H1 (cell line): ENCODE measurements around the gene SLC26A4. TPM values are rescaled to one million over a fixed set of nuclear protein-coding genes. Genes with fewer than 3 reads are reported as not detected.

Experiments
- CTCF ChIA-PET: fragments of 300-600 bp; sonication (Branson Sonifier 250); formaldehyde crosslinking; loops from one replicate; lab custom pipeline; 2021; ENCODE audit not compliant: partially characterized antibody; lab: Charles Lee
- POLR2A ChIA-PET: fragments of 300-600 bp; sonication (Branson Sonifier 250); formaldehyde crosslinking; loops from one replicate; lab custom pipeline; 2021; ENCODE audit warnings: inconsistent platforms; ENCODE audit not compliant: partially characterized antibody; lab: Charles Lee
- DNase-seq, 2 experiments: peaks; one replicate each; pipeline versions ENCODE4 v3.0.0 to v3.0.0-alpha.2; 2010 to 2022; ENCODE audit warnings: low spot score in 2 of 2, low read depth in 1 of 2, mixed read lengths in 1 of 2
- FAIRE-seq: peaks from 2 replicates; lab custom pipeline; 2011; peaks lifted over from hg19 to GRCh38; lab: Jason Lieb, UNC
- H2AFZ ChIP-seq: 2 replicates; pipeline ENCODE4 v1.8.1; 2012; ENCODE audit warnings: low read length, inconsistent platforms
- H2AK5ac ChIP-seq: 2 replicates; pipeline ENCODE4 v1.6.1; 2013; ENCODE audit warnings: low read depth, low read length
- H2BK120ac ChIP-seq: replicated peaks from 2 replicates; pipeline ENCODE3; 2013; ENCODE audit warnings: low read depth, low read length, inconsistent platforms
- H2BK12ac ChIP-seq: 2 replicates; pipeline ENCODE4 v1.6.1; 2013; ENCODE audit warnings: low read depth, low read length
- H2BK15ac ChIP-seq: 2 replicates; pipeline ENCODE4 v1.6.1; 2013; ENCODE audit warnings: low read length
- H2BK20ac ChIP-seq: 2 replicates; pipeline ENCODE4 v1.6.1; 2013; ENCODE audit warnings: low read length
- H2BK5ac ChIP-seq: 2 replicates; pipeline ENCODE4 v1.6.1; 2013; ENCODE audit warnings: low read depth, low read length
- H3K14ac ChIP-seq: 2 replicates; pipeline ENCODE4 v1.6.1; 2013; ENCODE audit warnings: inconsistent platforms; ENCODE audit not compliant: insufficient read length
- H3K18ac ChIP-seq: 2 replicates; pipeline ENCODE4 v1.6.1; 2013; ENCODE audit warnings: low read length; ENCODE audit errors: extremely low read depth
- H3K23ac ChIP-seq: 2 replicates; pipeline ENCODE4 v1.6.1; 2013; ENCODE audit warnings: inconsistent platforms; ENCODE audit not compliant: insufficient read length
- H3K23me2 ChIP-seq: 2 replicates; pipeline ENCODE4 v1.6.1; 2013; ENCODE audit warnings: low read depth, low read length
- H3K27ac ChIP-seq: 2 replicates; pipeline ENCODE4 v1.6.1; 2011; ENCODE audit warnings: low read depth, low read length, inconsistent platforms
- H3K27me3 ChIP-seq, 4 experiments: replicated peaks in 1 of 4; 1 replicate in 1 of 4; 2 replicates in 3 of 4; pipeline versions ENCODE4 v1.6.1 to v1.8.1; 2011 to 2013; ENCODE audit warnings: low read length in 3 of 4, mild to moderate bottlenecking in 3 of 4, inconsistent platforms in 2 of 4, mixed read lengths in 2 of 4, moderate library complexity in 1 of 4; ENCODE audit not compliant: control insufficient read depth in 3 of 4, insufficient read depth in 3 of 4; ENCODE audit errors: extremely low read depth in 1 of 4
- H3K36me3 ChIP-seq, 4 experiments: 2 replicates each; pipeline versions ENCODE4 v1.6.1 to v1.8.1; 2011 to 2013; ENCODE audit warnings: mild to moderate bottlenecking in 4 of 4, low read length in 3 of 4, moderate library complexity in 2 of 4, control low read depth in 1 of 4, inconsistent platforms in 1 of 4; ENCODE audit not compliant: insufficient read depth in 4 of 4, control insufficient read depth in 2 of 4
- H3K4ac ChIP-seq: replicated peaks from 2 replicates; pipeline ENCODE3; 2013; ENCODE audit warnings: low read length, low read depth, mixed read lengths, inconsistent platforms; ENCODE audit not compliant: insufficient read length
- H3K4me1 ChIP-seq, 4 experiments: replicated peaks in 1 of 4; 1 replicate in 1 of 4; 2 replicates in 3 of 4; pipeline versions ENCODE4 v1.6.1 to v1.8.1; 2011 to 2013; ENCODE audit warnings: low read length in 3 of 4, inconsistent platforms in 2 of 4, mixed read lengths in 1 of 4; ENCODE audit not compliant: insufficient read depth in 4 of 4, control insufficient read depth in 3 of 4
- H3K4me2 ChIP-seq, 2 experiments: 2 replicates each; pipeline versions ENCODE4 v1.6.1 to v1.8.1; 2011 to 2013; ENCODE audit warnings: low read depth in 2 of 2, low read length in 2 of 2, control low read depth in 1 of 2, inconsistent platforms in 1 of 2, mild to moderate bottlenecking in 1 of 2; ENCODE audit not compliant: insufficient read depth in 1 of 2
- H3K4me3 ChIP-seq, 4 experiments: fragments of 200-600, 300-600 bp in 1 of 4; sonication (generic), shearing (Covaris generic), sonication (Bioruptor Twin) in 1 of 4; 2 replicates each; pipeline versions ENCODE4 v1.5.1 to v1.8.1; 2011 to 2016; ENCODE audit warnings: low read length in 4 of 4, low read depth in 3 of 4, control low read depth in 2 of 4, inconsistent platforms in 2 of 4, mild to moderate bottlenecking in 2 of 4, mixed read lengths in 1 of 4, moderate library complexity in 1 of 4; ENCODE audit not compliant: insufficient read depth in 2 of 4; ENCODE audit errors: extremely low read depth in 1 of 4
- H3K56ac ChIP-seq: replicated peaks from 2 replicates; pipeline ENCODE3; 2013; ENCODE audit warnings: low read depth, mild to moderate bottlenecking, mixed read lengths, low read length, inconsistent platforms; ENCODE audit not compliant: insufficient read length
- H3K79me1 ChIP-seq: 2 replicates; pipeline ENCODE4 v1.6.1; 2013; ENCODE audit warnings: low read depth, low read length, control low read depth
- H3K79me2 ChIP-seq, 2 experiments: 2 replicates each; pipeline versions ENCODE4 v1.6.1 to v1.8.1; 2012 to 2013; ENCODE audit warnings: low read length in 2 of 2, mild to moderate bottlenecking in 2 of 2, inconsistent platforms in 1 of 2; ENCODE audit not compliant: insufficient read depth in 2 of 2, control insufficient read depth in 1 of 2
- H3K9ac ChIP-seq, 4 experiments: replicated peaks in 1 of 4; 1 replicate in 1 of 4; 2 replicates in 3 of 4; pipeline versions ENCODE4 v1.6.1 to v1.8.1; 2011 to 2013; ENCODE audit warnings: low read depth in 3 of 4, low read length in 3 of 4, control low read depth in 2 of 4, mild to moderate bottlenecking in 2 of 4, moderate library complexity in 2 of 4, inconsistent platforms in 1 of 4; ENCODE audit errors: extremely low read depth in 1 of 4
- H3K9me3 ChIP-seq, 2 experiments: 2 replicates each; pipeline versions ENCODE4 v1.6.1 to v1.8.1; 2012 to 2013; ENCODE audit warnings: mild to moderate bottlenecking in 2 of 2, moderate library complexity in 2 of 2, control low read depth in 1 of 2, inconsistent platforms in 1 of 2, low read depth in 1 of 2, low read length in 1 of 2, mixed read lengths in 1 of 2; ENCODE audit not compliant: insufficient read depth in 2 of 2
- H4K20me1 ChIP-seq, 2 experiments: replicated peaks in 1 of 2; 2 replicates each; pipeline versions ENCODE3 to v1.8.1; 2011 to 2013; ENCODE audit warnings: inconsistent platforms in 2 of 2, low read length in 2 of 2, mild to moderate bottlenecking in 1 of 2; ENCODE audit not compliant: insufficient read depth in 2 of 2, control insufficient read depth in 1 of 2
- H4K5ac ChIP-seq: 2 replicates; pipeline ENCODE4 v1.6.1; 2013; ENCODE audit warnings: low read length, low read depth, mixed read lengths, inconsistent platforms; ENCODE audit not compliant: insufficient read length
- H4K8ac ChIP-seq: 2 replicates; pipeline ENCODE4 v1.8.0; 2013; ENCODE audit warnings: mild to moderate bottlenecking, moderate library complexity, low read length, inconsistent platforms; ENCODE audit not compliant: insufficient read depth; ENCODE audit errors: extremely low read depth
- H4K91ac ChIP-seq: replicated peaks from 2 replicates; pipeline ENCODE3; 2013; ENCODE audit warnings: low read length, mixed read lengths, inconsistent platforms; ENCODE audit not compliant: insufficient read length
- CREB1 ChIP-seq: IDR thresholded peaks from 2 replicates; pipeline ENCODE4 v1.6.1; 2012; ENCODE audit warnings: inconsistent platforms
- GTF2F1 ChIP-seq: IDR thresholded peaks from 2 replicates; pipeline ENCODE4 v1.6.1; 2012; ENCODE audit warnings: low read depth, low read length, improper control_type of control experiment, borderline replicate concordance
- HDAC2 ChIP-seq, 2 experiments: fragments of 300-600 bp in 1 of 2; sonication (generic) in 1 of 2; IDR thresholded peaks; 2 replicates each; pipeline ENCODE4 v1.6.1; 2011 to 2012; ENCODE audit warnings: low read depth in 2 of 2, low read length in 2 of 2, mild to moderate bottlenecking in 2 of 2, moderate library complexity in 2 of 2, borderline replicate concordance in 1 of 2, inconsistent platforms in 1 of 2
- HDAC6 ChIP-seq: IDR thresholded peaks from one replicate; pipeline ENCODE4 v1.7.1; 2012; ENCODE audit warnings: low read depth, mild to moderate bottlenecking, inconsistent platforms, low read length, moderate library complexity
- MAX ChIP-seq: IDR thresholded peaks from 2 replicates; pipeline ENCODE4 v1.6.1; 2012; ENCODE audit warnings: inconsistent platforms
- RBBP5 ChIP-seq: IDR thresholded peaks from 2 replicates; pipeline ENCODE4 v1.7.1; 2012; ENCODE audit warnings: low read depth, mild to moderate bottlenecking, inconsistent platforms, low read length, moderate library complexity, borderline replicate concordance
- RFX5 ChIP-seq: IDR thresholded peaks from 2 replicates; pipeline ENCODE4 v1.6.1; 2011; ENCODE audit warnings: low read depth, low read length, improper control_type of control experiment, borderline replicate concordance
- SRF ChIP-seq: IDR thresholded peaks from 2 replicates; pipeline ENCODE4 v1.6.1; 2011; ENCODE audit warnings: mild to moderate bottlenecking, low read depth, low read length, moderate library complexity
- TCF12 ChIP-seq: IDR thresholded peaks from 2 replicates; pipeline ENCODE4 v1.6.1; 2011; ENCODE audit warnings: low read depth, mild to moderate bottlenecking, low read length
- WGBS, 2 experiments: shearing (Covaris generic) in 1 of 2; methylation state at CpG; one replicate each; pipeline versions ENCODE4 v1.1.6 to v1.1.7; 2013 to 2015; ENCODE audit warnings: low lambda C conversion rate in 2 of 2, mixed read lengths in 2 of 2, inconsistent platforms in 1 of 2, low coverage in 1 of 2, missing lambda C conversion rate in 1 of 2; ENCODE audit not compliant: insufficient replicate concordance in 2 of 2, insufficient coverage in 1 of 2, insufficient read length in 1 of 2; ENCODE audit errors: extremely low coverage in 1 of 2, missing lambda C conversion rate in 1 of 2; 5-methylcytosine and 5-hydroxymethylcytosine counted together
- polyA plus RNA-seq, 7 experiments: library from polyadenylated mRNA; depleted of rRNA in 3 of 7; stranded (reverse) in 5 of 7; unstranded in 2 of 7; fragments of >200 nt in 5 of 7; fragments of 200-250 nt in 2 of 7; gene quantifications; 1 replicate in 5 of 7; 2 replicates in 1 of 7; 4 replicates in 1 of 7; pipeline versions ENCODE4 v1.2.1 to v1.2.3, GENCODE V29; 2011 to 2013; ENCODE audit warnings: missing spikeins in 2 of 7, mixed read lengths in 2 of 7
- total RNA-seq: library from RNA; stranded (reverse); fragmentation: NEBNext Ultra II Directional; extraction: Animal tissue kit (Norgen Biotek cat#: 25700); gene quantifications from 2 replicates; pipeline ENCODE4 v1.2.1, GENCODE V29; 2021

SLC26A4 gene
- total and polyA plus RNA-seq, 2 of the 8 experiments (the other 6 are each of a cell fraction or from before 2014, with no cell fraction given): 0.11 to 0.35 TPM

- Histone ChIP-seq H3K27ac (no peak overlapping the region), H3K36me3 (no peaks in the 10 kb centered on the region), H3K4me1 (peaks cover 0 to 2% (median 0%) of the 10 kb centered on the region in 4 experiments; a peak in 1 of 7 replicates), H3K4me2 (no peak overlapping the region), H3K9ac (no peak overlapping the region), H4K91ac (no peak overlapping the region), H3K9me3 (no peaks in the 10 kb centered on the region), H3K56ac (no peak overlapping the region), H4K8ac (no peak overlapping the region), H2BK5ac (no peak overlapping the region), H3K79me2 (no peaks in the 10 kb centered on the region), H2BK120ac (no peak overlapping the region), H3K23ac (no peak overlapping the region), H3K23me2 (no peaks in the 10 kb centered on the region), H2AK5ac (no peak overlapping the region), H4K5ac (no peak overlapping the region), H3K4ac (no peak overlapping the region), H3K18ac (no peak overlapping the region), H3K4me3 (no peak overlapping the region), H2AFZ (no peak overlapping the region), H2BK20ac (no peak overlapping the region), H3K79me1 (no peaks in the 10 kb centered on the region), H2BK15ac (no peak overlapping the region), H3K27me3 (no peaks in the 10 kb centered on the region), H4K20me1 (no peaks in the 10 kb centered on the region), H3K14ac (no peak overlapping the region), H2BK12ac (no peak overlapping the region)
- no peak for DNase-seq
- CTCF ChIA-PET: no interaction called here
- 89% methylated on average over 4 of the region's 4 CpGs; no CpG with 5 or more reads in 1 of the 2 experiments for WGBS, 2 experiments
- no peak for FAIRE-seq
- POLR2A ChIA-PET: no interaction called here
- no peak for TF ChIP-seq GTF2F1
- TF ChIP-seq MAX: no peak
- no peak for TF ChIP-seq TCF12
- TF ChIP-seq RBBP5: no peak
- no peak for TF ChIP-seq SRF
- TF ChIP-seq HDAC2 (IDR thresholded peaks at IDR 0.05; ENCODE audit: borderline replicate concordance in 1 of 2, low read depth in 2 of 2, low read length in 2 of 2): no peak
- TF ChIP-seq HDAC6: no peak
- TF ChIP-seq RFX5: no peak
- TF ChIP-seq CREB1: no peak
Measured at GRCh38 chr7:107627002-107627401, 33.6 kb upstream of the SLC26A4 start.
